K562 (cell line): ENCODE data around the gene ABCF3. TPM values are rescaled to one million over a fixed set of nuclear protein-coding genes. Genes with fewer than 3 reads are reported as not detected.

Source experiments
- ATF1 ChIP-seq, 2 experiments: fragments of 450-650 bp in 1 of 2; IDR thresholded peaks; 2 replicates each; pipeline ENCODE4 v1.6.1; 2016; ENCODE audit warnings: missing compliant biosample characterization in 1 of 2, missing genetic modification characterization in 1 of 2
- CAMTA2 ChIP-seq: fragments of 250-450 bp; sonication (Bioruptor Pico); conservative IDR thresholded peaks from 2 replicates; pipeline ENCODE4 v1.5.1; 2022
- CBFA2T2 ChIP-seq: fragments of 450-650 bp; conservative IDR thresholded peaks from 2 replicates; pipeline ENCODE4 v1.6.1; 2017; ENCODE audit warnings: mild to moderate bottlenecking
- EP400 ChIP-seq: fragments of 450-650 bp; IDR thresholded peaks from 2 replicates; pipeline ENCODE4 v1.6.1; 2017; ENCODE audit warnings: antibody characterized with exemption, mild to moderate bottlenecking, moderate library complexity
- HDAC1 ChIP-seq, 2 experiments: fragments of 450-650 bp; IDR thresholded peaks; 2 replicates each; pipeline ENCODE4 v1.6.1; 2016 to 2017; ENCODE audit warnings: inconsistent platforms in 1 of 2, mild to moderate bottlenecking in 1 of 2, moderate library complexity in 1 of 2
- HMGN3 ChIP-seq: IDR thresholded peaks from 2 replicates; pipeline ENCODE4 v1.6.1; 2011; ENCODE audit warnings: borderline replicate concordance, low read depth, mild to moderate bottlenecking, mixed read lengths, low read length; ENCODE audit not compliant: insufficient read length; ENCODE audit errors: extremely low read depth
- JUND ChIP-seq, 2 experiments: IDR thresholded peaks; 2 replicates in 1 of 2; 3 replicates in 1 of 2; pipeline ENCODE4 v1.6.1; 2011; ENCODE audit warnings: borderline replicate concordance in 2 of 2, low read depth in 2 of 2, low read length in 2 of 2, improper control_type of control experiment in 1 of 2, missing biosample characterization in 1 of 2, missing genetic modification characterization in 1 of 2, missing genetic modification reagents in 1 of 2
- KLF1 ChIP-seq: fragments of 450-650 bp; IDR thresholded peaks from 2 replicates; pipeline ENCODE4 v1.6.1; 2016; ENCODE audit warnings: missing genetic modification characterization, missing compliant biosample characterization
- MEIS2 ChIP-seq: fragments of 450-650 bp; IDR thresholded peaks from 2 replicates; pipeline ENCODE4 v1.6.1; 2014; ENCODE audit warnings: mild to moderate bottlenecking; ENCODE audit not compliant: partially characterized antibody
- NR1H2 ChIP-seq: sonication (generic); formaldehyde crosslinking; IDR thresholded peaks from 2 replicates; pipeline ENCODE4 v1.4.0; 2020; ENCODE audit warnings: mild to moderate bottlenecking, missing genetic modification reagents
- PHF8 ChIP-seq: fragments of 200-600 bp; sonication (generic); IDR thresholded peaks from 2 replicates; pipeline ENCODE4 v1.6.1; 2012; ENCODE audit warnings: mixed run types, mild to moderate bottlenecking, inconsistent platforms, low read length, moderate library complexity, borderline replicate concordance
- RAD51 ChIP-seq: fragments of 450-650 bp; IDR thresholded peaks from 2 replicates; pipeline ENCODE4 v1.7.1; 2016; ENCODE audit warnings: low read depth, mild to moderate bottlenecking, borderline replicate concordance
- ZC3H4 ChIP-seq: sonication (generic); formaldehyde crosslinking; IDR thresholded peaks from 2 replicates; pipeline ENCODE4 v1.9.0; 2021; ENCODE audit warnings: missing genetic modification reagents, borderline replicate concordance
- ZNF224 ChIP-seq: sonication (generic); formaldehyde crosslinking; IDR thresholded peaks from 2 replicates; pipeline ENCODE4 v1.8.0; 2022; ENCODE audit warnings: mild to moderate bottlenecking, missing genetic modification reagents
- ZNF668 ChIP-seq: fragments of 250-450 bp; sonication (Bioruptor Pico); IDR thresholded peaks from 2 replicates; pipeline ENCODE4 v1.8.0; 2022; ENCODE audit warnings: mild to moderate bottlenecking, inconsistent platforms
- ZNF717 ChIP-seq: fragments of 250-450 bp; sonication (Bioruptor Pico); IDR thresholded peaks from 2 replicates; pipeline ENCODE4 v1.5.0; 2021
- ZNF76 ChIP-seq: fragments of 250-450 bp; sonication (Bioruptor Pico); IDR thresholded peaks from 2 replicates; pipeline ENCODE4 v1.4.0; 2020; ENCODE audit warnings: mild to moderate bottlenecking, moderate library complexity, borderline replicate concordance
- ZSCAN29 ChIP-seq: fragments of 450-650 bp; IDR thresholded peaks from 2 replicates; pipeline ENCODE4 v1.6.1; 2017
- polyA plus RNA-seq, 8 experiments: library from polyadenylated mRNA; depleted of rRNA in 4 of 8; stranded (reverse) in 5 of 8; unstranded in 3 of 8; fragments of >200 nt; fragmentation: Nextera tagmentation in 2 of 8; fragmentation: Illumina TruSeq in 1 of 8; extraction: Ambion mirVana in 2 of 8; extraction: Trizol in 1 of 8; gene quantifications; 2 replicates each; pipeline versions ENCODE4 v1.2.1 to v1.2.3, GENCODE V29; 2011 to 2014; ENCODE audit warnings: inconsistent platforms in 1 of 8, missing spikeins in 1 of 8
- total RNA-seq, 7 experiments: library from RNA; depleted of rRNA in 6 of 7; stranded (reverse); fragments of >200 nt in 6 of 7; fragmentation: Illumina TruSeq in 2 of 7; extraction: Trizol in 2 of 7; gene quantifications; 2 replicates each; pipeline versions ENCODE4 v1.2.1 to v1.2.3, GENCODE V29; 2011 to 2021; ENCODE audit warnings: low replicate concordance in 1 of 7
- TF ChIP-seq, protein P1 (sequence below): sonication (generic); formaldehyde crosslinking; IDR thresholded peaks from 2 replicates; pipeline ENCODE4 v1.8.0; 2022; ENCODE audit warnings: missing genetic modification reagents, mild to moderate bottlenecking, moderate library complexity, borderline replicate concordance
- TF ChIP-seq, protein P2 (sequence below): fragments of 250-450 bp; sonication (Bioruptor Pico); IDR thresholded peaks from 2 replicates; pipeline ENCODE4 v1.4.0; 2020; ENCODE audit warnings: mild to moderate bottlenecking, moderate library complexity
- TF ChIP-seq, protein P3 (sequence below), 2 experiments: fragments of 150-350 bp in 1 of 2; IDR thresholded peaks; 2 replicates each; pipeline ENCODE4 v1.6.1; 2012 to 2016; ENCODE audit warnings: low read depth in 2 of 2, low read length in 2 of 2, mild to moderate bottlenecking in 1 of 2, moderate library complexity in 1 of 2

Gene ABCF3
- total and polyA plus RNA-seq, 9 of the 15 experiments (the other 6 are each of a cell fraction or from before 2014, with no cell fraction given), result 6.7 to 77.9 (median 45.1) TPM

DNA sequence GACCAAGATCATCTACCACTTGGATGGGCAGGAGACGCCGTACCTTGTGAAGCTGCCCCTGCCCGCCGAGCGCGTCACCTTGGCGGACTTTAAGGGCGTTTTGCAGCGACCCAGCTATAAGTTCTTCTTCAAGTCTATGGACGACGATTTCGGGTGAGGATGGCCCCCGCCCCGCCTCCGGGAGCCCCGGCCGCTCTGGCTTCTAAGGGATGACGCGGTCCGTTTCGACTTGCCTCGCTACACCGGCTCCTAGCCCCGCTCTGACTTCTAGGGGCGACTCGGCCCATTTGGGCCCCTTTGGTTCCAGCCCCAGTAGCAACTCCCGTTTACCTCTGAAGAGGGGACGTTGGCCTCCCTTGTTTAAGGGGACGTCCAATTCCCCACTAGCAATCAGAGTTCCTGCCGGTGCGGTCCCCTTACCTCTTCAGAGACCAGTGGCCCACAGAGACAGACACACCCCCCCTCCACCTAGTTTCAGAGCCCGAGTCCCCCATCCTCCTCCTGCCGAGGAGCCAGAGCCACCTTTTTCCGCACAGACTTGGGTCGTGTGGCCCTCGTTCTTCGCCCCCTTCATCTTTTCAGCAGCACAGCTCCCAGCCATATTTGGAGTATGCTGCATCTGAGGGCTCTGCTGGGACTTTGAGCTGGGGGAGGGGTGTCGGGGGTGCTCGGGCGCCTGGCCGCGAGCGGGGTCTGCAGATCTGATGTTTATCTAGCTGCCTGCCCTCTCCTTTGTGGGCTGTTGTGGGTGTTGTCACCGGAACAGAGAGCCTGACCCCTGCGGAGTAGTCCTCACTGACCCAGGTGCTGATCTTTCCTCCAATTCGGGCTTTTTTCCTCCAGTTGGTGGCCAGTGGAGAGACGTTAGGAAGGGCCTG, 30.1 kb upstream of the ABCF3 start (continued):
- 0 out of 2 replicates have a peak, but pooled peaks have one; percentile 11 for TF ChIP-seq EP400
- TF ChIP-seq, protein P1, sequence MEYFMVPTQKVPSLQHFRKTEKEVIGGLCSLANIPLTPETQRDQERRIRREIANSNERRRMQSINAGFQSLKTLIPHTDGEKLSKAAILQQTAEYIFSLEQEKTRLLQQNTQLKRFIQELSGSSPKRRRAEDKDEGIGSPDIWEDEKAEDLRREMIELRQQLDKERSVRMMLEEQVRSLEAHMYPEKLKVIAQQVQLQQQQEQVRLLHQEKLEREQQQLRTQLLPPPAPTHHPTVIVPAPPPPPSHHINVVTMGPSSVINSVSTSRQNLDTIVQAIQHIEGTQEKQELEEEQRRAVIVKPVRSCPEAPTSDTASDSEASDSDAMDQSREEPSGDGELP, result no peak
- no peak for TF ChIP-seq ZNF717
- TF ChIP-seq ZNF668, result no peak
- no peak for TF ChIP-seq JUND (IDR thresholded peaks at IDR 0.05; ENCODE audit: borderline replicate concordance, low read depth, low read length)
- TF ChIP-seq JUND (tag; IDR thresholded peaks at IDR 0.05; ENCODE audit: borderline replicate concordance, low read depth, low read length), result no peak
- TF ChIP-seq ATF1 (CRISPR knock-in tag; IDR thresholded peaks at IDR 0.05), result no peak
- TF ChIP-seq ATF1 (tag; IDR thresholded peaks at IDR 0.05), result 0 out of 2 replicates have a peak, but pooled peaks have one; percentile 16
- no peak for TF ChIP-seq RAD51
- TF ChIP-seq, protein P2, sequence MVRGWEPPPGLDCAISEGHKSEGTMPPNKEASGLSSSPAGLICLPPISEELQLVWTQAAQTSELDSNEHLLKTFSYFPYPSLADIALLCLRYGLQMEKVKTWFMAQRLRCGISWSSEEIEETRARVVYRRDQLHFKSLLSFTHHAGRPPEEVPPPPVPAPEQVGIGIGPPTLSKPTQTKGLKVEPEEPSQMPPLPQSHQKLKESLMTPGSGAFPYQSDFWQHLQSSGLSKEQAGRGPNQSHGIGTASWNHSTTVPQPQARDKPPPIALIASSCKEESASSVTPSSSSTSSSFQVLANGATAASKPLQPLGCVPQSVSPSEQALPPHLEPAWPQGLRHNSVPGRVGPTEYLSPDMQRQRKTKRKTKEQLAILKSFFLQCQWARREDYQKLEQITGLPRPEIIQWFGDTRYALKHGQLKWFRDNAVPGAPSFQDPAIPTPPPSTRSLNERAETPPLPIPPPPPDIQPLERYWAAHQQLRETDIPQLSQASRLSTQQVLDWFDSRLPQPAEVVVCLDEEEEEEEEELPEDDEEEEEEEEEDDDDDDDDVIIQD (CRISPR knock-in tag), result no peak
- no peak for TF ChIP-seq KLF1
- TF ChIP-seq HMGN3, result peak; percentile 6
- TF ChIP-seq ZSCAN29, result peak; percentile 79; the same call in 1 of the 2 replicates
- TF ChIP-seq ZNF224 (CRISPR knock-in tag), result no peak
- no peak for TF ChIP-seq CBFA2T2
- no peak for TF ChIP-seq ZNF76 (CRISPR knock-in tag)
- TF ChIP-seq ZC3H4 (CRISPR knock-in tag), result no peak
- TF ChIP-seq HDAC1 (IDR thresholded peaks at IDR 0.05), result 0 out of 4 replicates have a peak, but pooled peaks of 1 of the 2 experiments have one; percentile 28
- TF ChIP-seq MEIS2, result no peak
- peak; percentile 27; the same call in 1 of the 2 replicates for TF ChIP-seq PHF8
- TF ChIP-seq CAMTA2 (CRISPR knock-in tag), result no peak
- no peak for TF ChIP-seq NR1H2
- TF ChIP-seq, protein P3, sequence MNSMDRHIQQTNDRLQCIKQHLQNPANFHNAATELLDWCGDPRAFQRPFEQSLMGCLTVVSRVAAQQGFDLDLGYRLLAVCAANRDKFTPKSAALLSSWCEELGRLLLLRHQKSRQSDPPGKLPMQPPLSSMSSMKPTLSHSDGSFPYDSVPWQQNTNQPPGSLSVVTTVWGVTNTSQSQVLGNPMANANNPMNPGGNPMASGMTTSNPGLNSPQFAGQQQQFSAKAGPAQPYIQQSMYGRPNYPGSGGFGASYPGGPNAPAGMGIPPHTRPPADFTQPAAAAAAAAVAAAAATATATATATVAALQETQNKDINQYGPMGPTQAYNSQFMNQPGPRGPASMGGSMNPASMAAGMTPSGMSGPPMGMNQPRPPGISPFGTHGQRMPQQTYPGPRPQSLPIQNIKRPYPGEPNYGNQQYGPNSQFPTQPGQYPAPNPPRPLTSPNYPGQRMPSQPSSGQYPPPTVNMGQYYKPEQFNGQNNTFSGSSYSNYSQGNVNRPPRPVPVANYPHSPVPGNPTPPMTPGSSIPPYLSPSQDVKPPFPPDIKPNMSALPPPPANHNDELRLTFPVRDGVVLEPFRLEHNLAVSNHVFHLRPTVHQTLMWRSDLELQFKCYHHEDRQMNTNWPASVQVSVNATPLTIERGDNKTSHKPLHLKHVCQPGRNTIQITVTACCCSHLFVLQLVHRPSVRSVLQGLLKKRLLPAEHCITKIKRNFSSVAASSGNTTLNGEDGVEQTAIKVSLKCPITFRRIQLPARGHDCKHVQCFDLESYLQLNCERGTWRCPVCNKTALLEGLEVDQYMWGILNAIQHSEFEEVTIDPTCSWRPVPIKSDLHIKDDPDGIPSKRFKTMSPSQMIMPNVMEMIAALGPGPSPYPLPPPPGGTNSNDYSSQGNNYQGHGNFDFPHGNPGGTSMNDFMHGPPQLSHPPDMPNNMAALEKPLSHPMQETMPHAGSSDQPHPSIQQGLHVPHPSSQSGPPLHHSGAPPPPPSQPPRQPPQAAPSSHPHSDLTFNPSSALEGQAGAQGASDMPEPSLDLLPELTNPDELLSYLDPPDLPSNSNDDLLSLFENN (IDR thresholded peaks at IDR 0.05; ENCODE audit: low read depth in 2 of 2, low read length in 2 of 2), result no peak
